22Rv1 (cell line): ENCODE measurements around the gene PHKB.

Experiments used
- ZFX ChIP-seq: fragments of 450-650 bp; IDR thresholded peaks from 2 replicates; pipeline ENCODE4 v1.6.1; 2017; ENCODE audit warnings: antibody characterized with exemption, borderline replicate concordance
- TF ChIP-seq, protein P1 (sequence below): fragments of 450-650 bp; IDR thresholded peaks from 2 replicates; pipeline ENCODE4 v1.5.1; 2017; ENCODE audit warnings: mild to moderate bottlenecking

DNA sequence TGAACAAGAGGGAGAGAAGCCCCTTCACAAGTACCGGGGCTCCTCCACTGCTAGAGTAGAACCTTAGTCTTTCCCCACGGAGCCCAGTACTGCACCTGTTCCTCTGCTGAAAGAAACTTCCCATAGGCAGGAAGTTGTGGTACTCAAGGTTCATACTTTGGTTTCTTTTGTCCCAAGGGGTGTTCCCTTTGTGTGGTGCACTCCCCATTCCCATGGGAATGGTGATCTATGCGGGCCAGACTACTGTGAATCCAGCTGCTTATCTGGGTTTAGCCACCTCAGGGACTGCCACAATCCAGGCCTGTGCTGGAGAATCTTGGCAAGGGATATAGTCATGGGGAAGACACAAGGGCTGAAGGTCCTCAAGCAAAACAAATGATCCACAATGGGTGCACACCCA lies 110.6 kb downstream of the PHKB start:
- TF ChIP-seq, protein P1, sequence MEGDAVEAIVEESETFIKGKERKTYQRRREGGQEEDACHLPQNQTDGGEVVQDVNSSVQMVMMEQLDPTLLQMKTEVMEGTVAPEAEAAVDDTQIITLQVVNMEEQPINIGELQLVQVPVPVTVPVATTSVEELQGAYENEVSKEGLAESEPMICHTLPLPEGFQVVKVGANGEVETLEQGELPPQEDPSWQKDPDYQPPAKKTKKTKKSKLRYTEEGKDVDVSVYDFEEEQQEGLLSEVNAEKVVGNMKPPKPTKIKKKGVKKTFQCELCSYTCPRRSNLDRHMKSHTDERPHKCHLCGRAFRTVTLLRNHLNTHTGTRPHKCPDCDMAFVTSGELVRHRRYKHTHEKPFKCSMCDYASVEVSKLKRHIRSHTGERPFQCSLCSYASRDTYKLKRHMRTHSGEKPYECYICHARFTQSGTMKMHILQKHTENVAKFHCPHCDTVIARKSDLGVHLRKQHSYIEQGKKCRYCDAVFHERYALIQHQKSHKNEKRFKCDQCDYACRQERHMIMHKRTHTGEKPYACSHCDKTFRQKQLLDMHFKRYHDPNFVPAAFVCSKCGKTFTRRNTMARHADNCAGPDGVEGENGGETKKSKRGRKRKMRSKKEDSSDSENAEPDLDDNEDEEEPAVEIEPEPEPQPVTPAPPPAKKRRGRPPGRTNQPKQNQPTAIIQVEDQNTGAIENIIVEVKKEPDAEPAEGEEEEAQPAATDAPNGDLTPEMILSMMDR = no peak
- no peak for TF ChIP-seq ZFX
